Esophagus muscularis mucosa (tissue), 4 donors: ENCODE results near the gene DRAP1. TPM values are rescaled to one million over a fixed set of nuclear protein-coding genes. Genes with fewer than 3 reads are reported as not detected.
"Not testable (repeated sequence)": the region's sequence is repeated elsewhere in the genome, so short reads cannot be mapped to it uniquely, and the experiment has no call there.

Experiments
- DNase-seq: peaks from one replicate; pipeline ENCODE4 v3.0.0-alpha.2; 2017; ENCODE audit errors: extremely low spot score
- H3K27ac ChIP-seq, 4 donors: fragments of 200-600 bp; sonication (generic); replicated peaks in 1 of 4; 1 replicate in 3 of 4; 2 replicates in 1 of 4; pipeline ENCODE4 v1.5.1; 2016 to 2019; ENCODE audit warnings: mild to moderate bottlenecking in 1 of 4
- H3K27me3 ChIP-seq, 4 donors: fragments of 200-600 bp; sonication (generic); one replicate each; pipeline versions ENCODE4 v1.5.1 to v1.6.0; 2016 to 2019
- H3K36me3 ChIP-seq, 4 donors: fragments of 200-600 bp; sonication (generic); one replicate each; pipeline ENCODE4 v1.5.1; 2016 to 2019
- H3K4me1 ChIP-seq, 4 donors: fragments of 200-600 bp; sonication (generic); one replicate each; pipeline ENCODE4 v1.5.1; 2016 to 2019
- H3K4me3 ChIP-seq, 4 donors: fragments of 200-600 bp; sonication (generic); 1 replicate in 2 of 4; 2 replicates in 2 of 4; pipeline ENCODE4 v1.5.1; 2016 to 2019; ENCODE audit warnings: mild to moderate bottlenecking in 4 of 4, moderate library complexity in 1 of 4
- H3K9me3 ChIP-seq, 4 donors: fragments of 200-600 bp; sonication (generic); 1 replicate in 3 of 4; 2 replicates in 1 of 4; pipeline ENCODE4 v1.5.1; 2016 to 2019
- EP300 ChIP-seq: sonication (generic); formaldehyde crosslinking; IDR thresholded peaks from one replicate; pipeline ENCODE4 v1.6.1; 2017; ENCODE audit warnings: antibody characterized with exemption
- POLR2A ChIP-seq: fragments of 450-650 bp; IDR thresholded peaks from one replicate; pipeline ENCODE4 v1.6.1; 2017; ENCODE audit warnings: antibody characterized with exemption, moderate library complexity, mild to moderate bottlenecking, low read depth
- POLR2AphosphoS5 ChIP-seq, 2 donors: sonication (generic); formaldehyde crosslinking; IDR thresholded peaks; one replicate each; pipeline ENCODE4 v1.6.1; 2017; ENCODE audit warnings: antibody characterized with exemption in 2 of 2
- WGBS: methylation state at CpG from one replicate; pipeline ENCODE4 v1.1.5; 2018; 5-methylcytosine and 5-hydroxymethylcytosine counted together
- intact Hi-C: fragments of 100-400 bp; cut with DNase I; formaldehyde crosslinking; loops from one replicate; pipeline ENCODE4 v1.15.1; 2023
- total RNA-seq, 4 donors: library from RNA; depleted of rRNA; stranded (reverse); fragments of >200 nt; gene quantifications; one replicate each; pipeline versions ENCODE4 v1.1.0 to v1.2.1, GENCODE V29; 2016
- TF ChIP-seq, protein P1 (sequence below), 3 experiments: fragments of 200-600 bp in 2 of 3; fragments of 450-650 bp in 1 of 3; sonication (generic) in 2 of 3; IDR thresholded peaks; one replicate each; pipeline ENCODE4 v1.5.1; 2017 to 2019; ENCODE audit warnings: antibody characterized with exemption in 3 of 3, mild to moderate bottlenecking in 2 of 3, moderate library complexity in 1 of 3

The DRAP1 gene
- total RNA-seq, 4 donors from 2014 or later: 78.4 to 122 (median 101) TPM

DNA sequence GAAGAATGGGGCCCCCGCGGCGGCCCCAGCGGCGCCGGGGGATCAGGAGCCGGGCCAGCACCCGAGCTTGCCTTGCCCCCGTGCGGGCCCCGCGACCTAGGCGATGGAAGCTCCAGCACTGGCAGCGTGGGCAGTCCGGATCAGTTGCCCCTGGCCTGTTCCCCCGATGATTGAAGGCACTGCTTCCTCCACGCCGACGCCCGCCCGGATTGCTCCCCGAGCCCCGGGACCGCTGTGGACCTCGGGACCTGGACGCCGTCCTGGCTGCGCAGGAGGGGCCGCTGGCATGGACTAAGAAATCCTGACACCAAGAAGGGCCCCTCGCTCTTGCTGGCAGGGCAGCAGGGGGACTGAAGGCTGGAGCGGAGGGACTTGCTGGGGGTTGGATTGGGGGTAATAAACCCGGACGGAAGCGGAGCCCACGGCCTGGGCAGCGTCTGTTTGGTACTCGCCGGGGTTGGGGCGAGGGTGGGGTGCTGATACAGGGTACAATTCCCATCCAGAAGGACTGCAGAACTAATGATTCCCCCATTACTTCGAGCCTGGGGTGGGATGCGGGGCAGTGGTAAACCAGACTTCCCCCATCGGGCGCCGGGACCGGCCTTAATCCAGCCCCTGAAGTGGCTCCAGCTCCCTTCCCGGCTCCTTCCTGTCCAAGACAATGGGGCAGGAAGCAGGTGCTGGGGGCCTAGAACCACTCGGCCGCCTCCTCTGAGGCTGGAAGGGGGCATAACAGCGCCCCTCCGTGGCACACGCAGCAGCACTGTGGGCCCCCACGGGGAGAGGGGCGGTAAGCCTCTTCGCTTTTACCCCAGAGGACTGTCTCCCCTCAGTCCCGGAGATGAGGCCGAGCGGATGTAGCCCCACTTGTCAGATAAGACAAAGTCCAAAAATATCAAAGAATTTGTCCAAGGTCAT lies 27.7 kb upstream of the DRAP1 start:
- Histone ChIP-seq H3K9me3 (no peaks in the 10 kb centered on the region), H3K27ac (peak overlapping the region; percentile 96 to 100 (median 98)), H3K4me1 (peaks cover 52 to 72% (median 67%) of the 10 kb centered on the region in 4 donors), H3K4me3 (peak overlapping the region; percentile 71 to 84 (median 82)), H3K36me3 (peaks cover 0 to 6% (median 2%) of the 10 kb centered on the region in 4 donors), H3K27me3 (no peaks in the 10 kb centered on the region)
- DNase-seq: no peak
- TF ChIP-seq POLR2AphosphoS5 (IDR thresholded peaks at IDR 0.05) (peak; percentile 71 to 75), POLR2A (no peak), EP300 (no peak)
- TF ChIP-seq, protein P1, sequence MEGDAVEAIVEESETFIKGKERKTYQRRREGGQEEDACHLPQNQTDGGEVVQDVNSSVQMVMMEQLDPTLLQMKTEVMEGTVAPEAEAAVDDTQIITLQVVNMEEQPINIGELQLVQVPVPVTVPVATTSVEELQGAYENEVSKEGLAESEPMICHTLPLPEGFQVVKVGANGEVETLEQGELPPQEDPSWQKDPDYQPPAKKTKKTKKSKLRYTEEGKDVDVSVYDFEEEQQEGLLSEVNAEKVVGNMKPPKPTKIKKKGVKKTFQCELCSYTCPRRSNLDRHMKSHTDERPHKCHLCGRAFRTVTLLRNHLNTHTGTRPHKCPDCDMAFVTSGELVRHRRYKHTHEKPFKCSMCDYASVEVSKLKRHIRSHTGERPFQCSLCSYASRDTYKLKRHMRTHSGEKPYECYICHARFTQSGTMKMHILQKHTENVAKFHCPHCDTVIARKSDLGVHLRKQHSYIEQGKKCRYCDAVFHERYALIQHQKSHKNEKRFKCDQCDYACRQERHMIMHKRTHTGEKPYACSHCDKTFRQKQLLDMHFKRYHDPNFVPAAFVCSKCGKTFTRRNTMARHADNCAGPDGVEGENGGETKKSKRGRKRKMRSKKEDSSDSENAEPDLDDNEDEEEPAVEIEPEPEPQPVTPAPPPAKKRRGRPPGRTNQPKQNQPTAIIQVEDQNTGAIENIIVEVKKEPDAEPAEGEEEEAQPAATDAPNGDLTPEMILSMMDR (IDR thresholded peaks at IDR 0.05): peak; percentile 20 to 38 (median 35)
- intact Hi-C loops: no loop called here
- 9% methylated on average over 33 of the region's 57 CpGs for WGBS

DNA sequence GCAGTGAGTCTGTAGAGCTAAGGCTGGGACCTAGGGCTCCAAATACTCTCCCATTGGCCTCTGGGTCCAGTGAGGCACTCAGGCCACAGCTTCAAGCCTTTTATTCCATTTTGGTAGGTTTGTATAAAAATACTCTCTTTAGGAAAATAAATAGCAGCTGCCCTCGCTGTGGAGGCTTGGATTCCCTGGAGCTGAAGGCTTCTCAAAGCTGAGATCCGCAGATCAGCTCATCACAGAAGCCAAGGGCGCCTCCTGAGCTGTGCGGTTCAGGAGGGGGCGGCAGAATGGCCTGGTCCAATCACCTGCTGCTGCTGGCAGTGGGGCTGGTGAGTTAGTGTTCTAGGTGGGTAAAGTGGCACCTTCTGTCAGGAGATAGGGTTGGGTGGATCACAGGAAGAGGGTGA lies 27.1 kb upstream of the DRAP1 start:
- intact Hi-C loops, H3K27me3 ChIP-seq, DNase-seq, H3K9me3 ChIP-seq, H3K36me3 ChIP-seq: not testable (repeated sequence)
- peak overlapping the region; percentile 71 to 84 (median 82) for H3K4me3 ChIP-seq
- 36% methylated on average over 4 of the region's 5 CpGs for WGBS
- peak overlapping the region; percentile 96 to 100 (median 98) for H3K27ac ChIP-seq
- peaks cover 49 to 65% (median 62%) of the 10 kb centered on the region in 4 donors for H3K4me1 ChIP-seq

DNA sequence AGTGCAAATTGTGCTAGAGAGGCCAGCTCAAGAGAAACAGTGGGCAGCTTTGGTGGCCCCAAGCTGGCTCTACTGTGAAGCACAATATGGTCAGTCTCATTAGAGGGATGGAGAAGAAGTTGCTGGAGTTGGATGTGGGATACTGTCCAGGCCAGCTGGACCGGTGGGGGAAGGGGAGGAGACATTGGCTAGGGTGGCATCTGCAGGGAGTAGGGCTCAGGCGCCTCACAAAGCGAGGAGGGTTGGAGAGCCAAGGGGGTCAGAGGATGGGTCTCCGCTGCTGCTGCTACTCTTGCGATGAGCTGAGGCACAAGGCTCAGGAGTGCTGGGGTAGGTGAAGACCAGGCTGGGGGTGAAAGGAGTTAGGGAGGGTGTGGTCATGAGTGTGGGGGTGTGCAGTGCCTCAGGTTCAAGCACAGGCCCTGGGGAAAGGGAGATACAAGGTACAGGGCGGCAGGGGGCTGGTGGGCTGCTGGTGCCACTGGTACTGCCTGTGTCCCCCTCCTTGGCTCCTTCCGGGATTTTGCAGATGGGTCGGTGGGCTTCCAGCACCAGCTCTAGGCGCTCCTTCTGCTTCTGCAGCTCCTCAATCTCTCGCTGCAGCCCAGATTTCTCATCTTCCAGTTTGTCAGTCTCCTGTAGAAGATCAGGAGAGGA lies 26.4 kb upstream of the DRAP1 start:
- WGBS: 72% methylated on average over 10 of the region's 10 CpGs
- TF ChIP-seq, protein P1 (IDR thresholded peaks at IDR 0.05): no peak
- TF ChIP-seq POLR2AphosphoS5 (IDR thresholded peaks at IDR 0.05) (no peak), EP300 (no peak), POLR2A (no peak)
- Histone ChIP-seq H3K27me3 (no peaks in the 10 kb centered on the region), H3K9me3 (no peaks in the 10 kb centered on the region), H3K4me3 (peak overlapping the region in 3 of 4 donors; percentile 30 to 84 (median 84)), H3K36me3 (no peaks in the 10 kb centered on the region), H3K27ac (peak overlapping the region; percentile 96 to 100 (median 98)), H3K4me1 (peaks cover 43 to 58% (median 55%) of the 10 kb centered on the region in 4 donors)
- DNase-seq: no peak
- intact Hi-C loops: no loop called here

DNA sequence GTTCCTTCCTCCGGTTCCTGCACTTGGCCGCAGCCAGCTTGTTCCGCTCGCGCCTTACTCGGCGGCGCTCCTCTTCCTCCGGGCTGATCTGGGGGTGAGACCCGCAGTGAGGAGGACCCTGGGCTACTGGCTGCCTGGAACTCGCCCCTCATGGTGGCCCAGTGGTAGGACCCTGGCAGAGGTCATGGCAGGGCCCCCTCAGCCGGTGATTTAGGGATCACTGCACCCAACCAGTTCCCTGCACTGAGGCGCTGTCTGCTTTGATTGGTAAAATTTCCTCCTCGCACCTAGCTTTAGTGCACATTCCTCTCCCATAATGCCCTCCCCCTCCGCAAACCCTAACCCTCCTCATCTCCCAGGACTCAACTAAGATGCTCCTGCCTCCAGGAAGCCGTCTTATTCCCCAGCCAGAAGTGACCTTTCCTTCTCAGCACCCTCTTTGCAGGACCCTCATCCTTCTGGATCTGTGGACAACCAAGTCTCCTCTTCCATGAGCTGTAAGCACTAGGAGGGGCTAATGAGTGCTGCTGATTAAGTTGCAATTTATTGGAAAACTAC lies 25.1 kb upstream of the DRAP1 start:
- no peak for DNase-seq
- Histone ChIP-seq H3K4me1 (peaks cover 42 to 57% (median 51%) of the 10 kb centered on the region in 4 donors), H3K27ac (peak overlapping the region; percentile 96 to 100 (median 98)), H3K36me3 (no peaks in the 10 kb centered on the region), H3K4me3 (peak overlapping the region; percentile 27 to 84 (median 57)), H3K27me3 (peaks cover 0 to 2% (median 0%) of the 10 kb centered on the region in 4 donors), H3K9me3 (no peaks in the 10 kb centered on the region)
- TF ChIP-seq POLR2AphosphoS5 (IDR thresholded peaks at IDR 0.05) (no peak), POLR2A (no peak), EP300 (no peak)
- TF ChIP-seq, protein P1 (IDR thresholded peaks at IDR 0.05): no peak
- intact Hi-C loops: no loop called here
- 59% methylated on average over 13 of the region's 16 CpGs for WGBS

DNA sequence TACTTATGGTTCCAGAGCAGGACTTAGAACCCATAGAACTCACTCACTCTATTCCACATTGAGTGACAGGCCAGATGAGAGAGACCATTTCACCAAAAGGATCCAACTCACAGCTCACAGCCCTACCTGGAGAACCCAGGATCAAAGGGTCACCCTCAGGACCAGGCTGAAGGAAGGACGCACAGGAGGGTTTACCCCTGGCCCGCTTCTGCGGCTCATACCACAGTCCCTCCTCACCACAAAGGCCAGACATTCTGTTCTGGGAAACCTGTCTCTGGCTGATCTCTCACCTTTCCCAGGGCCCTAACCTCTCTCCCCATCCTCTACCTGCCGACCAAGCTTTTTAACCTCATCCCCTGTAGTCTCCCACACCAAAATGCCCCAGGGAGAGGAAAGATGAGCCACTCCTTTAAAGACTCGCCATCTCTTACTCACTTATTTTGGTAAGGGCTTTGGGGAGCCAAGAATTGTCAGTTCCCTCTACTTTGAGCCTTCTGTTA lies 23.7 kb upstream of the DRAP1 start:
- 94% methylated on average over 5 of the region's 5 CpGs for WGBS
- Histone ChIP-seq H3K4me3 (no peak overlapping the region), H3K27me3 (peaks cover 0 to 11% (median 0%) of the 10 kb centered on the region in 4 donors), H3K9me3 (no peaks in the 10 kb centered on the region), H3K4me1 (peaks cover 42 to 60% (median 53%) of the 10 kb centered on the region in 4 donors), H3K27ac (no peak overlapping the region), H3K36me3 (no peaks in the 10 kb centered on the region)
- intact Hi-C loops: no loop called here
- TF ChIP-seq, protein P1 (IDR thresholded peaks at IDR 0.05): no peak
- TF ChIP-seq EP300: no peak
- no peak for DNase-seq
